Measurements from ENCODE around the gene FGF21.
"Not testable (repeated sequence)": the region's sequence is repeated elsewhere in the genome, so short reads cannot be mapped to it uniquely, and the experiment has no call there.

FGF21 gene

GRCh38 chr19:48752496-48753365 lies 2.6 kb upstream of the FGF21 start, which contains the start of gene FUT1:
Gene FUT1 (minus strand): TSS chr19:48752641. CDS start chr19:48751281, 1,360 bp downstream.
- no peak for DNase-seq

- DNase-seq: no peak
These were observed 463 bp downstream of the FGF21 start for GRCh38 chr19:48755787-48756186.

- DNase-seq: no peak
These were observed 888 bp downstream of the FGF21 start for GRCh38 chr19:48756212-48756611.

- no peak for DNase-seq
These were observed 1.4 kb downstream of the FGF21 start for GRCh38 chr19:48756686-48757085.

GRCh38 chr19:48757089-48757675 lies 1.9 kb downstream of the FGF21 start:
- no peak for DNase-seq

GRCh38 chr19:48757741-48758144 lies 2.4 kb downstream of the FGF21 start:
- DNase-seq: no peak

- no peak for DNase-seq
These were observed 5.3 kb downstream of the FGF21 start for GRCh38 chr19:48760504-48761205.

GRCh38 chr19:48765816-48766215 lies 10.5 kb downstream of the FGF21 start:
- not testable (repeated sequence) for DNase-seq

- DNase-seq: not testable (repeated sequence)
These were observed 12.9 kb downstream of the FGF21 start for GRCh38 chr19:48768171-48768753.

GRCh38 chr19:48768994-48769713 lies 13.8 kb downstream of the FGF21 start:
- DNase-seq: no peak

GRCh38 chr19:48770266-48770665 lies 14.9 kb downstream of the FGF21 start:
- DNase-seq: no peak

- no peak for DNase-seq
These were observed 15.6 kb downstream of the FGF21 start for GRCh38 chr19:48770734-48771472.

- DNase-seq: no peak
These were observed 17.2 kb downstream of the FGF21 start for GRCh38 chr19:48772503-48772953.

- DNase-seq: no peak
These were observed 21.8 kb downstream of the FGF21 start for GRCh38 chr19:48777139-48777538.

- DNase-seq: no peak
These were observed 22.4 kb downstream of the FGF21 start for GRCh38 chr19:48777720-48778119.

GRCh38 chr19:48779636-48780035 lies 24.3 kb downstream of the FGF21 start:
- DNase-seq: no peak

- DNase-seq: no peak
These were observed 25.5 kb downstream of the FGF21 start for GRCh38 chr19:48780631-48781391.

GRCh38 chr19:48784527-48784926 lies 29.2 kb downstream of the FGF21 start:
- peak in 1 of 2 experiments; percentile 28 for DNase-seq

GRCh38 chr19:48786422-48786821 lies 31.1 kb downstream of the FGF21 start:
- not testable (repeated sequence) for DNase-seq

GRCh38 chr19:48787331-48787730 lies 32.0 kb downstream of the FGF21 start:
- not testable (repeated sequence) for DNase-seq

GRCh38 chr19:48793271-48793670 lies 37.9 kb downstream of the FGF21 start:
- DNase-seq: no peak
